Lower leg skin (tissue), 3 donors: ENCODE results near the gene BRD4.

Source experiments
- CTCF ChIP-seq, 3 donors: fragments of 450-650 bp; IDR thresholded peaks; one replicate each; pipeline ENCODE4 v1.5.1; 2016; ENCODE audit warnings: antibody characterized with exemption in 3 of 3, mild to moderate bottlenecking in 3 of 3, moderate library complexity in 2 of 3
- POLR2A ChIP-seq, 2 donors: fragments of 450-650 bp; IDR thresholded peaks; one replicate each; pipeline ENCODE4 v1.6.1; 2016 to 2017; ENCODE audit warnings: antibody characterized with exemption in 2 of 2, mild to moderate bottlenecking in 1 of 2, moderate library complexity in 1 of 2

GRCh38 chr19:15284896-15285295, 47.4 kb downstream of the BRD4 start:
- no peak for TF ChIP-seq CTCF (IDR thresholded peaks at IDR 0.05)
- no peak for TF ChIP-seq POLR2A (IDR thresholded peaks at IDR 0.05)
